NCI-H460 (cell line): Measurements from ENCODE around the gene MAD1L1. TPM values are rescaled to one million over a fixed set of nuclear protein-coding genes. Genes with fewer than 3 reads are reported as not detected.

Experiments used
- DNase-seq: peaks from one replicate; pipeline ENCODE4 v3.0.0-alpha.2; 2016; ENCODE audit warnings: low read depth; ENCODE audit errors: extremely low read depth
- total RNA-seq: library from RNA; depleted of rRNA; stranded (reverse); fragments of >200 nt; shearing (Covaris generic); gene quantifications from 2 replicates; pipeline ENCODE4 v1.2.3, GENCODE V29; 2014

MAD1L1 gene
- total RNA-seq, 1 experiment from 2014 or later: 25.9 TPM

GRCh38 chr7:2258661-2259365 lies 26.1 kb upstream of the MAD1L1 start:
- DNase-seq: no peak

- no peak for DNase-seq
These were observed 24.9 kb upstream of the MAD1L1 start for GRCh38 chr7:2257651-2258050.

GRCh38 chr7:2257046-2257551 lies 24.4 kb upstream of the MAD1L1 start:
- no peak for DNase-seq

GRCh38 chr7:2256306-2257045 lies 23.7 kb upstream of the MAD1L1 start:
- no peak for DNase-seq

GRCh38 chr7:2255145-2256139 lies 22.7 kb upstream of the MAD1L1 start:
- no peak for DNase-seq

- DNase-seq: no peak
These were observed 21.8 kb upstream of the MAD1L1 start for GRCh38 chr7:2254429-2255144.

GRCh38 chr7:2253525-2254244 lies 20.9 kb upstream of the MAD1L1 start:
- no peak for DNase-seq

GRCh38 chr7:2253021-2253420 lies 20.3 kb upstream of the MAD1L1 start:
- no peak for DNase-seq

- no peak for DNase-seq
These were observed 19.4 kb upstream of the MAD1L1 start for GRCh38 chr7:2251841-2252771.

- no peak for DNase-seq
These were observed 18.6 kb upstream of the MAD1L1 start for GRCh38 chr7:2251381-2251780.

GRCh38 chr7:2249744-2250323 lies 17.1 kb upstream of the MAD1L1 start:
- DNase-seq: no peak

- no peak for DNase-seq
These were observed 16.4 kb upstream of the MAD1L1 start for GRCh38 chr7:2248984-2249694.

GRCh38 chr7:2247141-2247995 lies 14.6 kb upstream of the MAD1L1 start:
- no peak for DNase-seq

GRCh38 chr7:2245883-2246675 lies 13.3 kb upstream of the MAD1L1 start:
- DNase-seq: no peak

GRCh38 chr7:2244404-2244995 lies 11.8 kb upstream of the MAD1L1 start:
- DNase-seq: no peak
